ENCODE measurements around the gene HOXD9. TPM values are rescaled to one million over a fixed set of nuclear protein-coding genes. Genes with fewer than 3 reads are reported as not detected.

Gene HOXD9
- polyA plus RNA-seq, 1 donor from 2014 or later: not detected

DNA sequence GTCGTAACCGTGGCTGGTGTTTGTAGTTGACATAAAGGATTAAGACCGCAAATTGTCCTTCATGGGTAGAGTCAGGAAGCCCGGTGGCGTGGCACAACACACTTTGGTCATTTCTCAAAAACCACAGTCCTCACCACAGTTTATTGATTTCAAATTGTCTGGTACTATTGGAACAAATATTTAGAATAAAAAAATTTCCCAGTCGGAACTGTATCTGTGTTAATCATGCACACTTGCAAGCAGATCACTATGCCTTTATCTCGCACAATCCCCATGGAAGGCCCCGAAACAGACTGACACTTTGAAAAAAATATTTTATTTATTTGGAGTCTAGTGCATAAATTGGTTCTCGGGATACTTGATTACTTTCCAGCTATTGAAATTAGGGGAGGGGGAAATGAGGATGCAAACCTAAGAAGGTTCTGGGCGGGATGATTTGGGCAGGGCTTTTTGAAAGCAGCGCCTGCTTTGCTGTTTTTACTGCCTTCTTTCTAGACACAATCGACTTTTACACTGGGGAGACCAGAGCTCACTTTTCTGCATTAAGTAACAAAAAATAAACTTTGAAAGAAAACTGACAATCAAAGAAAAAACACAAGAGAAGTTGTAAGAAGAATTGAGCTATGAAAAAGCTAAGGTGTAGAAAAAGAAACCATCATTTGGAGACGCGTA is 50.5 kb downstream of the HOXD9 start:
- no peak overlapping the region for H2AFZ ChIP-seq (ENCODE audit: low read depth, low read length)
- H3K4me3 ChIP-seq (ENCODE audit: low read length): no peak overlapping the region
- H3K36me3 ChIP-seq (ENCODE audit: insufficient read depth, low read length): no peaks in the 10 kb centered on the region
- H3F3A ChIP-seq (ENCODE audit: insufficient read depth, low read length, poor library complexity, severe bottlenecking): no peaks in the 10 kb centered on the region
- H3K79me2 ChIP-seq (replicated peaks; ENCODE audit: insufficient read depth, low read length): no peaks in the 10 kb centered on the region
- peaks cover 100% of the 10 kb centered on the region for H3K27me3 ChIP-seq (ENCODE audit: insufficient read depth, low read depth, low read length)
- no peaks in the 10 kb centered on the region for H4K20me1 ChIP-seq (ENCODE audit: insufficient read depth)
- no peaks in the 10 kb centered on the region for H3K9me3 ChIP-seq (ENCODE audit: low read length)
- H3K9me2 ChIP-seq (ENCODE audit: insufficient read depth, low read length): no peaks in the 10 kb centered on the region
- H3K27ac ChIP-seq (ENCODE audit: low read length): no peak overlapping the region
- TF ChIP-seq TAF1 (IDR thresholded peaks at IDR 0.05; ENCODE audit: low read depth) (no peak), MXI1 (conservative IDR thresholded peaks at IDR 0.05; ENCODE audit: poor library complexity, severe bottlenecking) (no peak)
- H3K9ac ChIP-seq (ENCODE audit: low read length): no peak overlapping the region
- H3K4me2 ChIP-seq (ENCODE audit: low read length): no peak overlapping the region

DNA sequence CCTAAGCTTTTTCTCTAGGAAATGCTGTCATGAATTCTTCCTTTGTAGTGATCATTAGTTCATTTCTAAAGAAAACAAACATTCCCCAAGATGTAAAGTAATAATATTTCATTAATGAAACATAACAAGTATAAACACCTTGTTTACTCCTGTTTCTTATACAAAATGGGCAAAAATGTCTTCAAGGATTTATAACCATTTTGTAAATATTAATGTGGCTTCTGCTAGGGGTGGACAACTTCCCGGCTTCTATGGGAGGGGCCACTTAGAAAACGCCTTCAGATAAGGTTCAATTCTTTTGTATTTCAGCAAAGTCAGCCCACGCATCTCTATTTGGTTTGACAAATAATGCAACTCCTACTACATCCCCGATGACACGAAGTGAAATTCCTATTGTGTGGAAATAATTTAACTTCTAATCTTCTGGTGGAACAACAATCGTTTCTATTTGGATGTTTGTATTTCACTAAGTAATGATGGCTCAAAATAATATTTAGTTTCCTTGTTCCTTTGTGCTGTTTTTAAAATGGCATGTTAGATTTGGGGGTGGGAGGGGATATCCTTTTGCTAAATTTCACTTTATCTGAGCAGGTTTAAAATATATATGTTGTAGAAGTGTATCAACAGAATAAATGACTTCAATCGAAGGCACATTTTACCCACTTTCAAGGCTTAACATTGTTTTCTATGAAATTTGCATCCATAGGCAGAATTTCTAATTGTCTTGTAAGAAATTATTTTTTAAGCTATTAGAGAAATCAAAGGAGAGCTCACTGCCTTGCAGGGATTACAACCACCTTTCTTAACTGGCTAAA is 51.3 kb downstream of the HOXD9 start:
- Histone ChIP-seq H3F3A (ENCODE audit: insufficient read depth, low read length, poor library complexity, severe bottlenecking) (no peaks in the 10 kb centered on the region), H3K9me3 (ENCODE audit: low read length) (no peaks in the 10 kb centered on the region), H3K27ac (ENCODE audit: low read length) (no peak overlapping the region), H3K4me3 (ENCODE audit: low read length) (no peak overlapping the region), H3K4me2 (ENCODE audit: low read length) (no peak overlapping the region), H3K36me3 (ENCODE audit: insufficient read depth, low read length) (no peaks in the 10 kb centered on the region), H3K79me2 (replicated peaks; ENCODE audit: insufficient read depth, low read length) (no peaks in the 10 kb centered on the region), H3K27me3 (ENCODE audit: insufficient read depth, low read depth, low read length) (peaks cover 100% of the 10 kb centered on the region), H3K9me2 (ENCODE audit: insufficient read depth, low read length) (no peaks in the 10 kb centered on the region), H4K20me1 (ENCODE audit: insufficient read depth) (no peaks in the 10 kb centered on the region), H3K9ac (ENCODE audit: low read length) (no peak overlapping the region), H2AFZ (ENCODE audit: low read depth, low read length) (no peak overlapping the region)
- TF ChIP-seq POLR2AphosphoS5 (IDR thresholded peaks at IDR 0.05) (peak; percentile 37), RAD21 (conservative IDR thresholded peaks at IDR 0.05) (no peak)

GRCh38 chr2:176174382-176174823 is 51.9 kb downstream of the HOXD9 start:
- no peak overlapping the region for H3K4me2 ChIP-seq (ENCODE audit: low read length)
- H3K9me2 ChIP-seq (ENCODE audit: insufficient read depth, low read length): no peaks in the 10 kb centered on the region
- no peaks in the 10 kb centered on the region for H3K9me3 ChIP-seq (ENCODE audit: low read length)
- no peak overlapping the region for H3K9ac ChIP-seq (ENCODE audit: low read length)
- H3K36me3 ChIP-seq (ENCODE audit: insufficient read depth, low read length): no peaks in the 10 kb centered on the region
- no peaks in the 10 kb centered on the region for H3F3A ChIP-seq (ENCODE audit: insufficient read depth, low read length, poor library complexity, severe bottlenecking)
- H3K4me3 ChIP-seq (ENCODE audit: low read length): no peak overlapping the region
- no peak overlapping the region for H2AFZ ChIP-seq (ENCODE audit: low read depth, low read length)
- no peaks in the 10 kb centered on the region for H3K79me2 ChIP-seq (replicated peaks; ENCODE audit: insufficient read depth, low read length)
- H3K27me3 ChIP-seq (ENCODE audit: insufficient read depth, low read depth, low read length): peaks cover 100% of the 10 kb centered on the region
- no peaks in the 10 kb centered on the region for H4K20me1 ChIP-seq (ENCODE audit: insufficient read depth)
- TF ChIP-seq CTCF (IDR thresholded peaks at IDR 0.05; ENCODE audit: poor library complexity, severe bottlenecking) (no peak), SMC3 (conservative IDR thresholded peaks at IDR 0.05; ENCODE audit: poor library complexity) (no peak), MXI1 (conservative IDR thresholded peaks at IDR 0.05; ENCODE audit: poor library complexity, severe bottlenecking) (no peak), TAF1 (IDR thresholded peaks at IDR 0.05; ENCODE audit: low read depth) (no peak), POLR2AphosphoS5 (IDR thresholded peaks at IDR 0.05) (no peak), EZH2 (IDR thresholded peaks at IDR 0.05; ENCODE audit: borderline replicate concordance, insufficient read depth, low read length, poor library complexity, severe bottlenecking) (no peak), RAD21 (conservative IDR thresholded peaks at IDR 0.05) (no peak)
- no peak overlapping the region for H3K27ac ChIP-seq (ENCODE audit: low read length)

Small RNA genes within 50 kb of the gene (small RNA-seq; reads per million reads assigned to genes)
- gene MIR10B: 5.3 to 10.0 (median 7.2) reads per million in 3 experiments

Other genes with a start within 250 kb of the HOXD9 start
- gene LNPK, start 120.5 kb upstream of the HOXD9 start, polyA plus RNA-seq: 46.7 and 48.8 TPM in 2 replicates
- gene EVX2, start 38.8 kb upstream of the HOXD9 start, polyA plus RNA-seq: not detected in 2 replicates
- gene HOXD13, start 30.0 kb upstream of the HOXD9 start, polyA plus RNA-seq: not detected in 2 replicates
- not detected in 2 replicates for gene HOXD12, start 22.9 kb upstream of the HOXD9 start, polyA plus RNA-seq
- not detected in 2 replicates for gene HOXD11, start 15.4 kb upstream of the HOXD9 start, polyA plus RNA-seq
- not detected in 2 replicates for gene HOXD10, start 5.9 kb upstream of the HOXD9 start, polyA plus RNA-seq
- gene HOXD8, start 7.0 kb downstream of the HOXD9 start, polyA plus RNA-seq: not detected in 2 replicates
- not detected in 2 replicates for gene HOXD4, start 28.8 kb downstream of the HOXD9 start, polyA plus RNA-seq
- gene HOXD3, start 34.6 kb downstream of the HOXD9 start, polyA plus RNA-seq: not detected in 2 replicates
- gene HOXD1, start 65.9 kb downstream of the HOXD9 start, polyA plus RNA-seq: not detected in 2 replicates
- gene MTX2, start 146.7 kb downstream of the HOXD9 start, polyA plus RNA-seq: 99.0 and 128 TPM in 2 replicates

Measured in neural cell (in vitro differentiated cells).